Vagina (tissue), 2 donors: ENCODE measurements around the gene SNU13. TPM values are rescaled to one million over a fixed set of nuclear protein-coding genes. Genes with fewer than 3 reads are reported as not detected.

ENCODE experiments used
- DNase-seq, 2 donors: peaks; one replicate each; pipeline ENCODE4 v3.0.0-alpha.2; 2017; ENCODE audit errors: extremely low spot score in 2 of 2
- H3K27ac ChIP-seq: fragments of 200-600 bp; sonication (generic); one replicate; pipeline ENCODE4 v1.5.1; 2019
- H3K27me3 ChIP-seq: fragments of 200-600 bp; sonication (generic); one replicate; pipeline ENCODE4 v1.5.1; 2019
- H3K36me3 ChIP-seq, 2 donors: fragments of 200-600 bp; sonication (generic); one replicate each; pipeline ENCODE4 v1.5.1; 2017 to 2019
- H3K4me1 ChIP-seq: fragments of 200-600 bp; sonication (generic); one replicate; pipeline ENCODE4 v1.5.1; 2019
- H3K4me3 ChIP-seq, 2 donors: fragments of 200-600 bp; sonication (generic); 1 replicate in 1 of 2; 2 replicates in 1 of 2; pipeline ENCODE4 v1.5.1; 2016 to 2019
- H3K9me3 ChIP-seq: fragments of 200-600 bp; sonication (generic); one replicate; pipeline ENCODE4 v1.5.1; 2019
- POLR2A ChIP-seq, 2 donors: fragments of 450-650 bp; IDR thresholded peaks; one replicate each; pipeline ENCODE4 v1.6.1; 2017; ENCODE audit warnings: antibody characterized with exemption in 2 of 2, mild to moderate bottlenecking in 2 of 2, moderate library complexity in 2 of 2
- POLR2AphosphoS5 ChIP-seq, 2 donors: sonication (generic); formaldehyde crosslinking; IDR thresholded peaks; one replicate each; pipeline ENCODE4 v1.9.0; 2017; ENCODE audit warnings: antibody characterized with exemption in 2 of 2, mild to moderate bottlenecking in 2 of 2, low read depth in 1 of 2; ENCODE audit not compliant: insufficient read depth in 1 of 2
- intact Hi-C: fragments of 100-400 bp; cut with DNase I; formaldehyde crosslinking; loops from one replicate; pipeline ENCODE4 v1.15.1; 2023
- total RNA-seq: library from RNA; depleted of rRNA; stranded (reverse); fragments of >200 nt; gene quantifications from one replicate; pipeline ENCODE4 v1.2.3, GENCODE V29; 2016
- TF ChIP-seq, protein P1 (sequence below), 3 experiments: fragments of 450-650 bp in 2 of 3; fragments of 200-600 bp in 1 of 3; sonication (generic) in 1 of 3; IDR thresholded peaks; one replicate each; pipeline ENCODE4 v1.5.1; 2017 to 2019; ENCODE audit warnings: antibody characterized with exemption in 3 of 3, mild to moderate bottlenecking in 2 of 3, moderate library complexity in 2 of 3

SNU13 gene
- total RNA-seq, 1 donor from 2014 or later: 113 TPM

DNA sequence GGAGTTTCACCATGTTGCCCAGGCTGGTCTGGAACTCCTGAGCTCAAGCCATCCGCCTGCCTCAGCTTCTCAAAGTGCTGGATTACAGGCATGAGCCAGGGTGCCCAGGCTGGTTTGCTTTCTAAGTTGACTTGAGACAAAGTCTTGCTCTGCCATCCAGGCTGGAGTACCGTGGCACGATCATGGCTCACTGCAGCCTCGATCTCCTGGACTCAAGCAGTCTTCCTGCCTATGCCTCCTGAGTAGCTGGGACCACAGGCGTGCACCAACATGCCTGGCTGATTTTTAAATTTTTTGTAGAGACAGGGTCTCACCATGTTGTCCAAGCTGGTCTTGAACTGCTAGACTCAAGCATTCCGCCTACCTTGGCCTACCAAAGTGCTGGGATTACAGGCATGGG is 31.0 kb downstream of the SNU13 start:
- Histone ChIP-seq H3K27ac (no peak overlapping the region), H3K4me3 (no peak overlapping the region), H3K9me3 (no peaks in the 10 kb centered on the region), H3K4me1 (no peaks in the 10 kb centered on the region), H3K36me3 (peaks cover 7 to 97% of the 10 kb centered on the region in 2 donors), H3K27me3 (no peaks in the 10 kb centered on the region)
- TF ChIP-seq, protein P1, sequence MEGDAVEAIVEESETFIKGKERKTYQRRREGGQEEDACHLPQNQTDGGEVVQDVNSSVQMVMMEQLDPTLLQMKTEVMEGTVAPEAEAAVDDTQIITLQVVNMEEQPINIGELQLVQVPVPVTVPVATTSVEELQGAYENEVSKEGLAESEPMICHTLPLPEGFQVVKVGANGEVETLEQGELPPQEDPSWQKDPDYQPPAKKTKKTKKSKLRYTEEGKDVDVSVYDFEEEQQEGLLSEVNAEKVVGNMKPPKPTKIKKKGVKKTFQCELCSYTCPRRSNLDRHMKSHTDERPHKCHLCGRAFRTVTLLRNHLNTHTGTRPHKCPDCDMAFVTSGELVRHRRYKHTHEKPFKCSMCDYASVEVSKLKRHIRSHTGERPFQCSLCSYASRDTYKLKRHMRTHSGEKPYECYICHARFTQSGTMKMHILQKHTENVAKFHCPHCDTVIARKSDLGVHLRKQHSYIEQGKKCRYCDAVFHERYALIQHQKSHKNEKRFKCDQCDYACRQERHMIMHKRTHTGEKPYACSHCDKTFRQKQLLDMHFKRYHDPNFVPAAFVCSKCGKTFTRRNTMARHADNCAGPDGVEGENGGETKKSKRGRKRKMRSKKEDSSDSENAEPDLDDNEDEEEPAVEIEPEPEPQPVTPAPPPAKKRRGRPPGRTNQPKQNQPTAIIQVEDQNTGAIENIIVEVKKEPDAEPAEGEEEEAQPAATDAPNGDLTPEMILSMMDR (IDR thresholded peaks at IDR 0.05): no peak
- TF ChIP-seq POLR2A (IDR thresholded peaks at IDR 0.05) (no peak), POLR2AphosphoS5 (IDR thresholded peaks at IDR 0.05; ENCODE audit: insufficient read depth in 1 of 2, low read depth in 1 of 2) (no peak)
- DNase-seq: no peak
- intact Hi-C loops: no loop called here

DNA sequence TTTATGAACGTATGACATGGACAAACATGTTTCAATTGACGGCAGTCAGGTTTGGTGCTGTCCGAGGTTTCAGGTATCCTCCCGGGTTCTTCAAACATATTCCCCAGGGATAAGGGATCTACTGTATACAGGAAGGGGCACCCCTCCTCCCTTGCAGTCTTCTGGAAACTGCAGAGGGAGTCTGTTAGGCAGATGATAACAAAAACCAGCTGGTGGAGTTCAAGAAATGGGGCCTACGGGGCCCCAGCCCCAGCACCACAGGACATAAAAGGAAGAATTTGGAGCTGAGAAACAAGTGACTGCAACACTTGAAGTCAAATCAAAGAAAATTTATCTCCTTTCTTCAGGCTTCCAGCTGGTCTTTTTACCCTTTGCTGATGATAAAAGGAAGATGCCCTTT is 32.1 kb downstream of the SNU13 start:
- no peaks in the 10 kb centered on the region for H3K9me3 ChIP-seq
- H3K36me3 ChIP-seq: peaks cover 7 to 97% of the 10 kb centered on the region in 2 donors
- DNase-seq: no peak
- no peak for TF ChIP-seq POLR2A (IDR thresholded peaks at IDR 0.05)
- TF ChIP-seq, protein P1 (IDR thresholded peaks at IDR 0.05): no peak
- no peak for TF ChIP-seq POLR2AphosphoS5 (IDR thresholded peaks at IDR 0.05; ENCODE audit: insufficient read depth in 1 of 2, low read depth in 1 of 2)
- H3K4me3 ChIP-seq: no peak overlapping the region
- H3K27me3 ChIP-seq: no peaks in the 10 kb centered on the region
- intact Hi-C loops: no loop called here
- no peak overlapping the region for H3K27ac ChIP-seq
- H3K4me1 ChIP-seq: no peaks in the 10 kb centered on the region

DNA sequence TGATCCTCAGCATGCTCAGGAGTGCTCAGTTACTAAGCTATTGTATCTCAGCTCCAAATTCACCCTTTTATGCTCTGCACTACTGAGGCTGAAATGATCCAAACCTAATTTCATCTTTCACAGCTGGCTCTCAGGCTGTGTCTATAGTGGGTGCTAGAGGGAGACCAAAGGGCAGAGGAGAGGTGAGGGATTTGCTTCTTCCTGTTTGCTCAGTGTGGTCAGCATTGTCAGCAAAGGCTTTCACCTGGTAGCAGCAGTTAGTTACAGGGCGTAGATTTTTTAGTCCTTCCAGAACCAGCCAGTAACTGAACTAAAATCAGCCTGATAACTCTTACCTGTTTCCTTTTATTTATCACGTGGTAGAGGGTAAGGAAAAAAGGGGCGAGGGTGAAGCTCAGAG is 34.3 kb downstream of the SNU13 start:
- no peak overlapping the region for H3K4me3 ChIP-seq
- intact Hi-C loops: no loop called here
- TF ChIP-seq POLR2A (IDR thresholded peaks at IDR 0.05): no peak
- TF ChIP-seq, protein P1 (IDR thresholded peaks at IDR 0.05): no peak
- TF ChIP-seq POLR2AphosphoS5 (IDR thresholded peaks at IDR 0.05; ENCODE audit: insufficient read depth in 1 of 2, low read depth in 1 of 2): no peak

DNA sequence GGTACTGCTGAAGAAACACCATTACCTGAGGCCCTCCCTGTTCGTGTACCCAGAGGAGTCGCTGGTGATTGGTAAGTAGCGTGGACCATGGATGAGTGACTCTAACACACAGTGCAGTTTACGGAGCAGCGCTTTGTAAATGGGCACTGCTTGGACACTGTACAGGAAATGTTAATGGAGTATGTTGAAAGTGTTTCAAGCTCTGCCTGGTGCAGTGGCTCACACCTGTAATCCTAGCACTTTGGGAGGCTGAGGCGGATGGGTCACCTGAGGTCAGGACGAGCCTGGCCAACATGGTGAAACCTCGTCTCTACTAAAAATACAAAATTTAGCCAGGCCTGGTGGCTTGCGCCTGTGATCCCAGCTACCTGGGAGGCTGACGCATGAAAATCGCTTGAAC is 37.8 kb downstream of the SNU13 start:
- Histone ChIP-seq H3K4me3 (no peak overlapping the region), H3K27me3 (no peaks in the 10 kb centered on the region), H3K4me1 (no peaks in the 10 kb centered on the region), H3K27ac (no peak overlapping the region), H3K36me3 (peaks cover 7 to 86% of the 10 kb centered on the region in 2 donors), H3K9me3 (no peaks in the 10 kb centered on the region)
- intact Hi-C loops: no loop called here
- DNase-seq: no peak
- TF ChIP-seq POLR2AphosphoS5 (IDR thresholded peaks at IDR 0.05; ENCODE audit: insufficient read depth in 1 of 2, low read depth in 1 of 2): no peak
- TF ChIP-seq POLR2A (IDR thresholded peaks at IDR 0.05): no peak
- TF ChIP-seq, protein P1 (IDR thresholded peaks at IDR 0.05): no peak

More for the DNA sequence above, 34.3 kb downstream of the SNU13 start:
- no peaks in the 10 kb centered on the region for H3K4me1 ChIP-seq
- no peak for DNase-seq
- H3K9me3 ChIP-seq: no peaks in the 10 kb centered on the region
- H3K36me3 ChIP-seq: peaks cover 7 to 96% of the 10 kb centered on the region in 2 donors
- H3K27me3 ChIP-seq: no peaks in the 10 kb centered on the region
- no peak overlapping the region for H3K27ac ChIP-seq

DNA sequence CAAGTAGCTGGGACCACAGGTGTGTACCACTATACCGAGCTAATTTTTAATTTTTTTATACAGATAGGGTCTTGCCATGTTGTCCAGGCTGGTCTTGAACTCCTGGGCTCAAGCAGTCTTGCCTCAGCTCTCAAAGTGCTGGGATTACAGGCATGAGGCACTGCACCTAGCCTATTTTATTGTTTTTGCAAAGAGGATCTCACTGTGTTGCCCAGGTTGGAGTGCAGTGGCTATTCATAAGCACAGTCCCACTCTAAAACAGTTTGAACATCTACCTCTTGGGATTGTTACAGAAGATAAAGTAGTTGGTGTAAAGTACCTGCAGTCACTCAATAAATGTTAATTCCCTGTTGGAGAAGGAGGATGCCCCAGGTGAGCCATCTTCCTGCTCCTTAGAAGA is 38.4 kb downstream of the SNU13 start:
- Histone ChIP-seq H3K4me1 (no peaks in the 10 kb centered on the region), H3K27ac (no peak overlapping the region), H3K4me3 (no peak overlapping the region), H3K27me3 (no peaks in the 10 kb centered on the region), H3K36me3 (peaks cover 7 to 83% of the 10 kb centered on the region in 2 donors), H3K9me3 (no peaks in the 10 kb centered on the region)
- no peak for DNase-seq
- intact Hi-C loops: no loop called here
- TF ChIP-seq, protein P1 (IDR thresholded peaks at IDR 0.05): no peak
- TF ChIP-seq POLR2A (IDR thresholded peaks at IDR 0.05) (no peak), POLR2AphosphoS5 (IDR thresholded peaks at IDR 0.05; ENCODE audit: insufficient read depth in 1 of 2, low read depth in 1 of 2) (no peak)
